Left kidney (tissue), 2 donors: ENCODE data around the gene AQR. TPM values are rescaled to one million over a fixed set of nuclear protein-coding genes. Genes with fewer than 3 reads are reported as not detected.
"Not testable (repeated sequence)": the region's sequence is repeated elsewhere in the genome, so short reads cannot be mapped to it uniquely, and the experiment has no call there.

Experiments used
- DNase-seq: peaks from one replicate; pipeline ENCODE4 v3.0.0-alpha.2; 2013
- polyA plus RNA-seq: library from polyadenylated mRNA; unstranded; fragments of 120-200 nt; gene quantifications from one replicate; pipeline ENCODE4 v1.2.1, GENCODE V29; 2013; ENCODE audit not compliant: insufficient read length

Gene AQR
- polyA plus RNA-seq, 1 donor: 50.3 TPM

GRCh38 chr15:34970098-34970643, 629 bp upstream of the AQR start:
- DNase-seq: not testable (repeated sequence)

GRCh38 chr15:34964277-34964676, 5.3 kb downstream of the AQR start:
- DNase-seq: no peak

- DNase-seq: no peak
Observed at GRCh38 chr15:34953851-34954250, 15.7 kb downstream of the AQR start.

GRCh38 chr15:34952481-34952880, 17.1 kb downstream of the AQR start:
- DNase-seq: no peak

- no peak for DNase-seq
Observed at GRCh38 chr15:34951993-34952392, 17.5 kb downstream of the AQR start.

GRCh38 chr15:34944936-34945335, 24.6 kb downstream of the AQR start:
- no peak for DNase-seq

GRCh38 chr15:34943711-34944110, 25.8 kb downstream of the AQR start:
- no peak for DNase-seq

- DNase-seq: not testable (repeated sequence)
Observed at GRCh38 chr15:34943264-34943663, 26.3 kb downstream of the AQR start.

- no peak for DNase-seq
Observed at GRCh38 chr15:34942363-34942762, 27.2 kb downstream of the AQR start.

GRCh38 chr15:34941831-34942230, 27.7 kb downstream of the AQR start:
- no peak for DNase-seq

- DNase-seq: no peak
Observed at GRCh38 chr15:34941185-34941698, 28.3 kb downstream of the AQR start.

GRCh38 chr15:34933432-34933975, 36.0 kb downstream of the AQR start:
- DNase-seq: no peak

GRCh38 chr15:34928349-34928748, 41.2 kb downstream of the AQR start:
- not testable (repeated sequence) for DNase-seq

GRCh38 chr15:34927726-34928125, 41.8 kb downstream of the AQR start:
- DNase-seq: no peak

GRCh38 chr15:34914317-34914716, 55.2 kb downstream of the AQR start:
- DNase-seq: no peak

- DNase-seq: no peak
Observed at GRCh38 chr15:34905047-34905446, 64.5 kb downstream of the AQR start.

GRCh38 chr15:34904527-34904926, 65.0 kb downstream of the AQR start:
- no peak for DNase-seq

- DNase-seq: no peak
Observed at GRCh38 chr15:34900748-34901147, 68.8 kb downstream of the AQR start.

GRCh38 chr15:34896183-34896582, 73.4 kb downstream of the AQR start:
- DNase-seq: no peak

- DNase-seq: no peak
Observed at GRCh38 chr15:34893967-34894366, 75.6 kb downstream of the AQR start.

- no peak for DNase-seq
Observed at GRCh38 chr15:34892963-34893591, 76.5 kb downstream of the AQR start.

GRCh38 chr15:34890424-34890823, 79.1 kb downstream of the AQR start:
- no peak for DNase-seq

GRCh38 chr15:34889476-34889875, 80.1 kb downstream of the AQR start:
- DNase-seq: no peak

- DNase-seq: no peak
Observed at GRCh38 chr15:34886134-34886533, 83.4 kb downstream of the AQR start.
